Measurements from ENCODE around the gene CNKSR3.

GRCh38 chr6:154469306-154469935 lies 41.1 kb downstream of the CNKSR3 start:
- TF ChIP-seq EP300 (IDR thresholded peaks at IDR 0.05; ENCODE audit: borderline replicate concordance in 1 of 2, low read depth in 1 of 2, low read length in 1 of 2) (no peak), CTCF (IDR thresholded peaks at IDR 0.05) (no peak), RAD21 (IDR thresholded peaks at IDR 0.05; ENCODE audit: low read length) (no peak), JUND (IDR thresholded peaks at IDR 0.05) (no peak), SMC3 (IDR thresholded peaks at IDR 0.05; ENCODE audit: low read depth, low read length) (no peak), MAX (IDR thresholded peaks at IDR 0.05; ENCODE audit: low read depth) (no peak), POLR2AphosphoS5 (IDR thresholded peaks at IDR 0.05; ENCODE audit: low read depth, low read length) (no peak), TAF1 (IDR thresholded peaks at IDR 0.05; ENCODE audit: borderline replicate concordance, low read depth, low read length) (no peak), MXI1 (IDR thresholded peaks at IDR 0.05; ENCODE audit: low read depth, low read length) (no peak), TEAD4 (IDR thresholded peaks at IDR 0.05; ENCODE audit: borderline replicate concordance, insufficient read depth) (no peak), RXRA (IDR thresholded peaks at IDR 0.05; ENCODE audit: borderline replicate concordance, low read depth) (no peak)
- TF ChIP-seq, protein P1, sequence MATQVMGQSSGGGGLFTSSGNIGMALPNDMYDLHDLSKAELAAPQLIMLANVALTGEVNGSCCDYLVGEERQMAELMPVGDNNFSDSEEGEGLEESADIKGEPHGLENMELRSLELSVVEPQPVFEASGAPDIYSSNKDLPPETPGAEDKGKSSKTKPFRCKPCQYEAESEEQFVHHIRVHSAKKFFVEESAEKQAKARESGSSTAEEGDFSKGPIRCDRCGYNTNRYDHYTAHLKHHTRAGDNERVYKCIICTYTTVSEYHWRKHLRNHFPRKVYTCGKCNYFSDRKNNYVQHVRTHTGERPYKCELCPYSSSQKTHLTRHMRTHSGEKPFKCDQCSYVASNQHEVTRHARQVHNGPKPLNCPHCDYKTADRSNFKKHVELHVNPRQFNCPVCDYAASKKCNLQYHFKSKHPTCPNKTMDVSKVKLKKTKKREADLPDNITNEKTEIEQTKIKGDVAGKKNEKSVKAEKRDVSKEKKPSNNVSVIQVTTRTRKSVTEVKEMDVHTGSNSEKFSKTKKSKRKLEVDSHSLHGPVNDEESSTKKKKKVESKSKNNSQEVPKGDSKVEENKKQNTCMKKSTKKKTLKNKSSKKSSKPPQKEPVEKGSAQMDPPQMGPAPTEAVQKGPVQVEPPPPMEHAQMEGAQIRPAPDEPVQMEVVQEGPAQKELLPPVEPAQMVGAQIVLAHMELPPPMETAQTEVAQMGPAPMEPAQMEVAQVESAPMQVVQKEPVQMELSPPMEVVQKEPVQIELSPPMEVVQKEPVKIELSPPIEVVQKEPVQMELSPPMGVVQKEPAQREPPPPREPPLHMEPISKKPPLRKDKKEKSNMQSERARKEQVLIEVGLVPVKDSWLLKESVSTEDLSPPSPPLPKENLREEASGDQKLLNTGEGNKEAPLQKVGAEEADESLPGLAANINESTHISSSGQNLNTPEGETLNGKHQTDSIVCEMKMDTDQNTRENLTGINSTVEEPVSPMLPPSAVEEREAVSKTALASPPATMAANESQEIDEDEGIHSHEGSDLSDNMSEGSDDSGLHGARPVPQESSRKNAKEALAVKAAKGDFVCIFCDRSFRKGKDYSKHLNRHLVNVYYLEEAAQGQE (IDR thresholded peaks at IDR 0.05; ENCODE audit: low read depth, low read length), result no peak
- TF ChIP-seq, protein P2, sequence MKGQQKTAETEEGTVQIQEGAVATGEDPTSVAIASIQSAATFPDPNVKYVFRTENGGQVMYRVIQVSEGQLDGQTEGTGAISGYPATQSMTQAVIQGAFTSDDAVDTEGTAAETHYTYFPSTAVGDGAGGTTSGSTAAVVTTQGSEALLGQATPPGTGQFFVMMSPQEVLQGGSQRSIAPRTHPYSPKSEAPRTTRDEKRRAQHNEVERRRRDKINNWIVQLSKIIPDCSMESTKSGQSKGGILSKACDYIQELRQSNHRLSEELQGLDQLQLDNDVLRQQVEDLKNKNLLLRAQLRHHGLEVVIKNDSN (IDR thresholded peaks at IDR 0.05; ENCODE audit: borderline replicate concordance, low read depth), result no peak
- TF ChIP-seq, protein P3, sequence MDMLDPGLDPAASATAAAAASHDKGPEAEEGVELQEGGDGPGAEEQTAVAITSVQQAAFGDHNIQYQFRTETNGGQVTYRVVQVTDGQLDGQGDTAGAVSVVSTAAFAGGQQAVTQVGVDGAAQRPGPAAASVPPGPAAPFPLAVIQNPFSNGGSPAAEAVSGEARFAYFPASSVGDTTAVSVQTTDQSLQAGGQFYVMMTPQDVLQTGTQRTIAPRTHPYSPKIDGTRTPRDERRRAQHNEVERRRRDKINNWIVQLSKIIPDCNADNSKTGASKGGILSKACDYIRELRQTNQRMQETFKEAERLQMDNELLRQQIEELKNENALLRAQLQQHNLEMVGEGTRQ (IDR thresholded peaks at IDR 0.05; ENCODE audit: borderline replicate concordance, low read depth, low read length), result no peak
